Skeletal muscle tissue (tissue), 4 donors: ENCODE measurements around the gene ATP6V0D1. TPM values are rescaled to one million over a fixed set of nuclear protein-coding genes. Genes with fewer than 3 reads are reported as not detected.

Experiments
- H3K27ac ChIP-seq: one replicate; pipeline ENCODE4 v1.7.0; 2013; ENCODE audit warnings: mild to moderate bottlenecking, low read depth, low read length, inconsistent platforms
- H3K27me3 ChIP-seq, 3 donors: one replicate each; pipeline ENCODE4 v1.7.0; 2013; ENCODE audit warnings: low read length in 3 of 3; ENCODE audit not compliant: control insufficient read depth in 3 of 3, insufficient read depth in 3 of 3
- H3K36me3 ChIP-seq, 3 donors: one replicate each; pipeline ENCODE4 v1.7.0; 2013; ENCODE audit warnings: low read length in 3 of 3; ENCODE audit not compliant: control insufficient read depth in 3 of 3, insufficient read depth in 3 of 3
- H3K4me1 ChIP-seq, 3 donors: one replicate each; pipeline ENCODE4 v1.7.0; 2013; ENCODE audit warnings: low read length in 3 of 3, mild to moderate bottlenecking in 3 of 3; ENCODE audit not compliant: control insufficient read depth in 3 of 3, insufficient read depth in 3 of 3
- H3K4me3 ChIP-seq, 3 donors: one replicate each; pipeline ENCODE4 v1.7.0; 2013; ENCODE audit warnings: low read length in 3 of 3
- H3K9ac ChIP-seq, 3 donors: one replicate each; pipeline ENCODE4 v1.7.0; 2013; ENCODE audit warnings: low read length in 3 of 3, mild to moderate bottlenecking in 3 of 3, moderate library complexity in 2 of 3, low read depth in 1 of 3
- H3K9me3 ChIP-seq, 3 donors: one replicate each; pipeline ENCODE4 v1.7.0; 2013; ENCODE audit warnings: low read length in 3 of 3; ENCODE audit not compliant: control insufficient read depth in 3 of 3
- total RNA-seq: library from RNA; depleted of rRNA; stranded (reverse); fragments of >200 nt; gene quantifications from one replicate; pipeline ENCODE4 v1.2.3, GENCODE V29; 2014
- donor health status: Osteomylitis.

ATP6V0D1 gene
- total RNA-seq, 1 donor from 2014 or later, result 46.4 TPM

DNA sequence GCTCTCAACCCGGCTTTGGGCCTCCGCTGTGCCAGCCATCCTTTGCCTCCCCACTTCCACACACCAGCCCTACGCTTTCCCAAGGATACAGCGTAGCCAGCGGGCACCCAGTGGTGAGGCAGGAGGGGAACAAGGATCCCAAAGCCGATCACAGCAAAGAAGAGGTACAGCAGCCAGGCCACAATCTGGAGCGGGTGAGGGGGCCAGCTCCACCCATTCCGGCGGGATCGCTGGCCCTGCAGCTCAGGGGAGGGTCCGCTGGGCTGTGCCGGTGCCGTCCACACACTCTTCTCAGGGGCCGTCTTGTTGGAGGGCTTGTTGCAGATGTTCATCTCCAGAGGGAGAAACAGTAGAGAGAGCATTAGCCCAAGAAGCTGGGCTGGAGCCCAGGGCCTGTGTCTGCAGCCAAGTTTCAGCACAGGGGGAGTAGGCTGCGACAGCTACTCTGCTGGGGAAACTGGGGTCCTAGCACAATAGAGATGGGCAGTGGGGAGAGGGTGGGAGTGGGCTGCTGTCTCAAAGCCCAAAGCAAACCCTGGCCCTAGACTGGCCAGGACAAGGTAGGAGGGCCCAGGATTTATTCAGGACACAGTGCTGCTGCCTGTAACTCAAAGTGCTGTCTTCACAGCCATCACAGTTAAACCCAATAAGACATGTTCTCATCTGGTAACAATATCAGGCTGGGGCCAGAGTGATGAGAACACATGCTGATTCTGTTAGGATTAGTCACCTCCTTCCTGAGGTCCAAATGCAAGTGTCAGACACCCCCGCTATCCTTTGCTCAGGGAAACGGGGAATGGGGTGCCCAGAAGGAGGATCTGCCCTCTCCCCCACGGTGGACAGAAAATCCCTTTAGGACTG is 74.6 kb downstream of the ATP6V0D1 start:
- Histone ChIP-seq H3K4me3 (peak overlapping the region in 2 of 3 donors; percentile 24 to 45), H3K36me3 (no peaks in the 10 kb centered on the region), H3K9me3 (no peaks in the 10 kb centered on the region), H3K27me3 (no peaks in the 10 kb centered on the region), H3K27ac (peak overlapping the region; percentile 89), H3K9ac (peak overlapping the region; percentile 71 to 77 (median 74)), H3K4me1 (peaks cover 25 to 61% (median 48%) of the 10 kb centered on the region in 3 donors)

DNA sequence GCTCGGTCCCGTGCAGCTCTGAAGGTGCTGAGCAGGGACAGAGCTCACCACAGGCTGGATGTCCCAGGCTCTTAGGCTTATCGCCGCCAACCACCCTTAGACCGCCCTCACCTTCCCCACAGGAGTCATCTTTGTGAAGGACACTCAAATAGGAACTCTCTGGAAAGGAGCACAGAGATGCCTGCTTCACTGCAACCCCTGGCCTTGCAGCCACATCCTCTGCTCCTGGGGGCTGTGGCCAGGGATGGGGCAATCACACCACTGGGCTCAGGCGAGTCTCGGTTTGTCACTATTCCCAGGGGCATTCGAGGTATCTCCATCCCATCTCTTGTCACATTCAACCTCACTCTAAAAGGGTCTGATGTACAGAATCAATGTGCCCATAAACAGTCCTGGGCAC is 75.6 kb downstream of the ATP6V0D1 start:
- Histone ChIP-seq H3K4me3 (no peak overlapping the region), H3K4me1 (peaks cover 25 to 71% (median 57%) of the 10 kb centered on the region in 3 donors), H3K36me3 (no peaks in the 10 kb centered on the region), H3K9ac (peak overlapping the region in 1 of 3 donors; percentile 77), H3K27ac (peak overlapping the region; percentile 89), H3K27me3 (no peaks in the 10 kb centered on the region), H3K9me3 (no peaks in the 10 kb centered on the region)

DNA sequence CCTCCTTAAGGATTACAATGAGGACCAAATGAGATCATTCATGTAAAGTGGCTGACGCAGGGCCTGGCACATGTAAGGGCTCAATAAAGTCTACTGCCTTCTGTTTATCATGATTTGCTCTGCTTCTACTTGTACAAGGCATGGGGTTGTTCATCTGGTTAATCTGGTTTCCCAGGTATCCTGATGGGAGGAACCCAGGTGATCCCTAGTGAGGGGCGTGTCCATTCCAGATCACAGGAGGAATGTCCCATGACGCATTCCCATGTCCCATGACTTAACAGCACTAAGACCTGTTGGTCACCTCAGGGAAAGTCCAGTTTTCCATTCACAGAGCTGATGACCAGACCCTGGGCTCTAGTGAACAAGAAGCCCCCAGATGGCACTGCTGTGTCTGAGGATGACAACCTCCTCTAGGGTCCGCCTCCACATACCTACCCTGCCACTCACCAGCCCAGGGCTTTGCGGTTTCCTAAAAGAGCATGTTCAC is 76.2 kb downstream of the ATP6V0D1 start:
- Histone ChIP-seq H3K27me3 (no peaks in the 10 kb centered on the region), H3K4me3 (no peak overlapping the region), H3K9me3 (no peaks in the 10 kb centered on the region), H3K36me3 (no peaks in the 10 kb centered on the region), H3K9ac (peak overlapping the region in 1 of 3 donors; percentile 50), H3K4me1 (peaks cover 31 to 72% (median 60%) of the 10 kb centered on the region in 3 donors), H3K27ac (peak overlapping the region; percentile 89)

DNA sequence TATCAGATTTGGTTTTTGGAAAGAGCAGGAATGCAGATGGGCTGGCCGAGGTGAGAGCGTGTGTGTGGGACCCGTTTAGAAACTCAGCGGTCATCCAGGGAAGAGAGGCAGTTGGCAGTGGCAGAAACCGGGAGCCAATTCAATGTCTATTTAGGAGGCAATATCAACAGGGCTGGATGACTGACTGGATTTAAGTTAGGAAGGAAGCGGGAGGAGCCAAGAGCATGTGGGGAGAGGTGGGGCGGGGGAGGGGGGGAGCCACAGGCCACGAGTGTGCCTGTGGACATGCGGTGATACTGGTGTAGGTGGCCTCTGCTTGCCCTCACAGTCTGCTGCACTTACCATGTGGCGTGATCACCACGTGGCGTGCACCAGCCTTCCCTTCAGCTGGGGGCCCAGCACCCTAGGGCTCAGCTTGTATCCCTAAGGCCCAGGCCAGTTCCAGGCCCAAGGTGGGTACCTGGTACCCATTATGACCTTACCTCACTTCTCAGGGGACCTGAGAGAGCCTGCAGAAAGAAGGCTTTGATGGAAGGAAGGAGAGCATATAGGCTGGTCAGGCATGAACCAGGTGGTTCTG is 76.9 kb downstream of the ATP6V0D1 start:
- H3K4me3 ChIP-seq, result no peak overlapping the region
- no peaks in the 10 kb centered on the region for H3K9me3 ChIP-seq
- peaks cover 34 to 72% (median 67%) of the 10 kb centered on the region in 3 donors for H3K4me1 ChIP-seq
- H3K27ac ChIP-seq, result peak overlapping the region; percentile 89
- H3K27me3 ChIP-seq, result no peaks in the 10 kb centered on the region
- no peak overlapping the region for H3K9ac ChIP-seq
- no peaks in the 10 kb centered on the region for H3K36me3 ChIP-seq

DNA sequence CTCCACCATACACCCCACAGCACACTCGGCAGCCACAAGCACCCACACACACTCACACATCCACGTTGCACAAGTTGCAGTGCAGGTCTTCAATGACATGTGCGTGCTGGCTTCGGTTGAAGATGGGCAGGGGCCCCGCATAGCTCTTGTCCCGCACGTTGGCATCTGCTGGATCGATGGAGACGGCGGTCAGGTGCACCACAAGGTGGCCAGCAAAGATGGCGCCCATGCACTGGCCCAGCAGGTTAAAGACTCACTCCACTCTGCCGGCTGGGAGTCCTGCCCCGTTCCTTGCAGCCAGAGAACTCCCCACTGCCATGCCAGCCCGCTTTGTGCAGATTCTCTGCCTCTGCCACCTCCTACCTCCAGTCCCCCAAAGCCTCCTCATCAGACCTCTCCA is 80.1 kb downstream of the ATP6V0D1 start:
- Histone ChIP-seq H3K4me1 (peaks cover 30 to 77% (median 66%) of the 10 kb centered on the region in 3 donors), H3K4me3 (no peak overlapping the region), H3K9ac (no peak overlapping the region), H3K9me3 (no peaks in the 10 kb centered on the region), H3K36me3 (no peaks in the 10 kb centered on the region), H3K27me3 (no peaks in the 10 kb centered on the region), H3K27ac (no peak overlapping the region)

DNA sequence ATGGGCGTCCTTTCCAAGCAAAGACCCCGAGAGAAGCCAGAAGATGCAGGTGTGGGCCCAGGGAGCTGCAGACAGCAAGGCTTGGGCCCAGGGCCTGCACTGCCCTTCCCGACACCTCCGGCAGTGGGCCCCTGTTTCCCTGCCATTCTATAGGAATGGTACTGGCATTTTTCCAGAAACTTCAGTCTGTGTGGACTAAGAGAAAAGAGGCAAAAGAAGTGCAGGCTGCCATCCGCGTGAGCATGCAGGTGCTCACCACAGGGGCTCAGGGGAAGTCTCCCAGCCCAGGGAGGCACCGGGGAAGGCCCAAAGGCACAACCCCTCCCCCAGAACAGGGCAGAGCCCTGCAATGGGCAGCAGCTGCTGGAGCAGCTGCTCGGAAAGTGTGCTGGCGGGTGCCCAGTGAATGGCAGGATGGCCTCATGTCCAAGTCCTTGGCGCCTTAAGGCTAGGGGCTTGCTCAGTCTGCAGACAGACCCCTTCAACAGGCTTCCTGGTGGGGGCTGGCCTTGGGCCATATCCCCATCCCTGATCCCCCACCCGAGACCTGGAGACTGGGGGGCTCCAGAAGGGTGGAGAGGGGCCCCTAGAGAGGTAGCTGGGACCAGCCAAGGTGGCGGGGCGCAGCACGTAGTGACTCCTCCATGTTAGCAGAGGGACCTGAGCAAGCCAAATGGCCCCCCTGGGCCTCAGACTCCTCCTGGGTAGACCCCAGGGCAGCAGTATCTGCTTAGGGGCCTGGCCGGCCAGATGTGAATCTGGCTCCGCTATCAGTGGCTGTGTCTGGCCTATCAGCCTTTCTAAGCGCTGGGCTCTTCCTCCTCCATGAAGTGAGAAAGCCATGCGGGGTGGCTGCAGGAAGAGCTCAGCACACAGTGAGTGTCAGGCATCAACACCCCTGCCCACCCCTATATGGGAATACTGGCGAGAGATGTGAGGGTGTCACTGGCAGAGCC is 80.9 kb downstream of the ATP6V0D1 start:
- Histone ChIP-seq H3K4me1 (peaks cover 30 to 76% (median 66%) of the 10 kb centered on the region in 3 donors), H3K4me3 (peak overlapping the region in 1 of 3 donors; percentile 29), H3K27me3 (no peaks in the 10 kb centered on the region), H3K27ac (no peak overlapping the region), H3K36me3 (no peaks in the 10 kb centered on the region), H3K9me3 (no peaks in the 10 kb centered on the region), H3K9ac (peak overlapping the region in 2 of 3 donors; percentile 20 to 60)

DNA sequence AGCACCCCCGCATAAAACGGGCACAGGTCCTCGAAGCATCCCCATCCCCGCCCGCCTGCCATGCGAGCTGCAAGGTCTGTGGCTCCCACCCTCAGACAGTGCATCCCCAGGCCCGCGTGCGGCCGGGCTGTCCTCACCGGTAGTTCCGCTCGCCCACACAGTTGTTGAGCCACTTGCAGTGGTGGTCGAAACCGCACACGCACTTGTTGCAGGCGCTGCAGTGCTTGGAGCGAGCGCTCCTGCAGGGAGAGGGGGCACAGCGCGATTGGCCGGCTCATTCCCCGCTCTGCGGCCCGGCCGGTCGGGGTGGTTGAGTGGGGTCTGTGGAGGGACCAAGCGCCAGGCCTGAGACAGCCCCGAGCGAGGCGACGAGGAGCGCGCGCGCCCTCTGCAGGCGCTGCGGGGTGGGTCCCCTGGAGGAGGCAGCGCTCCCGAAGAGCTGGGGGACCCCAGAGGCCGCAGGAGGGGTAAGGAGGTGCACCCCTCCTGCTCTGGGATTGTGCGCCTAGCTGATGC is 81.7 kb downstream of the ATP6V0D1 start:
- no peak overlapping the region for H3K27ac ChIP-seq
- H3K36me3 ChIP-seq, result no peaks in the 10 kb centered on the region
- H3K4me1 ChIP-seq, result peaks cover 32 to 72% (median 59%) of the 10 kb centered on the region in 3 donors
- H3K4me3 ChIP-seq, result peak overlapping the region in 1 of 3 donors; percentile 6
- no peaks in the 10 kb centered on the region for H3K27me3 ChIP-seq
- H3K9me3 ChIP-seq, result no peaks in the 10 kb centered on the region
- peak overlapping the region in 2 of 3 donors; percentile 20 to 60 for H3K9ac ChIP-seq

DNA sequence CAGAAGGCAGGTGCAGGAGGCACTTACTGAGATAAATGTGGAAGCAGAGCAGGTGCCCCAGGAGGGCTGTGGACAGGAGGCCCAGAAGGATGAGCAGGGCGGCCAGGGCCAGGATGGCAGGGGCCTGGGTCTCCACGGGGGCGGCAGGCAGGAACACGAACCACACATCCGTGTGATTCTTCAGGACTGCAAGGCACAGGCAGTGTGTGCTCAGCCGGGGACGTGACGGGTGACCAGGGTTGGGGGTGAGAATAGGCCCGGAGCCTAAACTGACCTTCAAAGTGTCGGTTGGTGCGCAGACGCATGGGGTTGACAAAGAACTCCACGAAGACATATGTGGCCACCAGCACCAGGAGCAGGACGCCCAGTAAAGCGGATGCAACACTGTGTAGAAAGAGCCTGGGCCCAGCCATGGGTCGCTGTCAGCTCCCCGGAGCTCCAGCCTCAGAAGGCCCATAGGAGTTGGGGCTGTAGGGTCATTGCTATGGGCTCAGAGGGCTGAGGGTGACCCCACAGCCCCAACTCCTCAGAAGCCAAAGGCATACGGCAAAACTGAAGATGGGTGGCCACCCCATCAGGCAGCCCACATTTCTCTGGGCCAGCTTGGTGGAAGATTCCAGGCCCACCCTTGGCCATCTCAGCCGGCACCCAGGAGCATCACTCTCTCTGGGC is 82.3 kb downstream of the ATP6V0D1 start:
- peaks cover 36 to 69% (median 59%) of the 10 kb centered on the region in 3 donors for H3K4me1 ChIP-seq

More for the DNA sequence above, 82.3 kb downstream of the ATP6V0D1 start:
- Histone ChIP-seq H3K27ac (no peak overlapping the region), H3K36me3 (no peaks in the 10 kb centered on the region), H3K4me3 (no peak overlapping the region), H3K9me3 (no peaks in the 10 kb centered on the region), H3K27me3 (no peaks in the 10 kb centered on the region), H3K9ac (peak overlapping the region in 1 of 3 donors; percentile 64)
